ENCODE results near the gene LY9.

LY9 gene

DNA sequence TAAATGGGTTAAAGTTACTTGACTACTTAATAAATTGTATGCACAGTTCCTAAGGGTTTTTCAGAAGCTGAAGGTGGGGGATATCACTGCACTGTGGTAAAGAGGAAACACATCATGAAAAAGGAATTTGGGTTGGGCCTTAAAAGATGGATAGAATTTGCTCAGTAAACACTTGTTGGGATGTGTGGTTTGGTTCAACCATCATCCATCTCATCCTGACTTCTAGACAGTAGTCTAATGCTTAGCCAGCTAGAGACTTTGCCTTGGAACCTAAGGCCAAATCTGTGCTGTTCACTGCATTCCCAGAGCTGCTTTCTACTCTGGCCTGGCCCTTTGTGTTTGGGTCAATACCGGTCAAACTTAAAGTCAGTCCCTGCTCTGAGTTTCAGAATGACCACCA is 30.6 kb downstream of the LY9 start:
- no peak overlapping the region for H3K4me2 ChIP-seq (ENCODE audit: low read depth, low read length, poor library complexity, severe bottlenecking)
- no peaks in the 10 kb centered on the region for H3K27me3 ChIP-seq (ENCODE audit: insufficient read depth, low read length, poor library complexity, severe bottlenecking)
- no peaks in the 10 kb centered on the region for H3F3A ChIP-seq (ENCODE audit: low read depth)
- H3K9me3 ChIP-seq (ENCODE audit: insufficient read depth, low read depth, low read length), result no peaks in the 10 kb centered on the region
- H3K4me3 ChIP-seq (ENCODE audit: low read length, poor library complexity, severe bottlenecking), result no peak overlapping the region
- TF ChIP-seq EZH2phosphoT487 (IDR thresholded peaks at IDR 0.05; ENCODE audit: borderline replicate concordance), result no peak
- TF ChIP-seq CTCF (conservative IDR thresholded peaks at IDR 0.05; ENCODE audit: low read length), result no peak
- H2AFZ ChIP-seq (ENCODE audit: low read length), result no peak overlapping the region
- H3K4me1 ChIP-seq (ENCODE audit: insufficient read depth, low read length, poor library complexity, severe bottlenecking), result no peaks in the 10 kb centered on the region
- no peaks in the 10 kb centered on the region for H3K9me2 ChIP-seq (replicated peaks; ENCODE audit: low read depth, low read length)
- H3K9ac ChIP-seq (ENCODE audit: low read depth, low read length, poor library complexity, severe bottlenecking), result no peak overlapping the region
- no peaks in the 10 kb centered on the region for H3K79me2 ChIP-seq (ENCODE audit: insufficient read depth, low read length)
- no peaks in the 10 kb centered on the region for H4K20me1 ChIP-seq (ENCODE audit: insufficient read depth, low read length, poor library complexity, severe bottlenecking)
- peaks cover 32% of the 10 kb centered on the region; the same call in 1 of the 2 replicates for H3K36me3 ChIP-seq (ENCODE audit: insufficient read depth, low read length)

DNA sequence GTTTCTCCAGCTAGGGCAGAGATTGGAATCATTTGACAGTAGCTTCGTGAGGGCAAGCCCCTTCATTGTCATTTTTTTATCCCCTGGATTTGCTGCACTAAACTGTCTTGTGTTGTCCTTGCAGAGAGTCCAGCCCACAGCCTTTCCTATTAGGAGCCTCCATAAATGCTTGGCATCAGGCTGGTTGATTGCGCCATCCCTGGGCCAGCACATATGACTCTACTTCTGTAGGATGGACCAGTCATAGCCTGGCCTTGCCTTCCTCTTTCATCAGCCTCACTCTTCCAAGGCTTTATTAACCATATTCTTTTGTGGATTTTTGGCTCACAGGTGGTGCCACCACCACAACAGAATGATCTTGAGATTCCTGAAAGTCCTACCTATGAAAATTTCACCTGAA is 31.4 kb downstream of the LY9 start:
- no peaks in the 10 kb centered on the region for H3K9me3 ChIP-seq (ENCODE audit: insufficient read depth, low read depth, low read length)
- H3K9me2 ChIP-seq (replicated peaks; ENCODE audit: low read depth, low read length), result no peaks in the 10 kb centered on the region
- no peak for TF ChIP-seq CTCF (conservative IDR thresholded peaks at IDR 0.05; ENCODE audit: low read length)
- TF ChIP-seq EZH2phosphoT487 (IDR thresholded peaks at IDR 0.05; ENCODE audit: borderline replicate concordance), result no peak
- H3K79me2 ChIP-seq (ENCODE audit: insufficient read depth, low read length), result no peaks in the 10 kb centered on the region
- no peaks in the 10 kb centered on the region for H3F3A ChIP-seq (ENCODE audit: low read depth)
- H2AFZ ChIP-seq (ENCODE audit: low read length), result no peak overlapping the region
- H3K36me3 ChIP-seq (ENCODE audit: insufficient read depth, low read length), result peaks cover 41% of the 10 kb centered on the region; the same call in 1 of the 2 replicates
- H3K4me2 ChIP-seq (ENCODE audit: low read depth, low read length, poor library complexity, severe bottlenecking), result no peak overlapping the region
- H4K20me1 ChIP-seq (ENCODE audit: insufficient read depth, low read length, poor library complexity, severe bottlenecking), result no peaks in the 10 kb centered on the region
- H3K9ac ChIP-seq (ENCODE audit: low read depth, low read length, poor library complexity, severe bottlenecking), result no peak overlapping the region
- no peak overlapping the region for H3K4me3 ChIP-seq (ENCODE audit: low read length, poor library complexity, severe bottlenecking)
- no peaks in the 10 kb centered on the region for H3K27me3 ChIP-seq (ENCODE audit: insufficient read depth, low read length, poor library complexity, severe bottlenecking)
- no peaks in the 10 kb centered on the region for H3K4me1 ChIP-seq (ENCODE audit: insufficient read depth, low read length, poor library complexity, severe bottlenecking)

DNA sequence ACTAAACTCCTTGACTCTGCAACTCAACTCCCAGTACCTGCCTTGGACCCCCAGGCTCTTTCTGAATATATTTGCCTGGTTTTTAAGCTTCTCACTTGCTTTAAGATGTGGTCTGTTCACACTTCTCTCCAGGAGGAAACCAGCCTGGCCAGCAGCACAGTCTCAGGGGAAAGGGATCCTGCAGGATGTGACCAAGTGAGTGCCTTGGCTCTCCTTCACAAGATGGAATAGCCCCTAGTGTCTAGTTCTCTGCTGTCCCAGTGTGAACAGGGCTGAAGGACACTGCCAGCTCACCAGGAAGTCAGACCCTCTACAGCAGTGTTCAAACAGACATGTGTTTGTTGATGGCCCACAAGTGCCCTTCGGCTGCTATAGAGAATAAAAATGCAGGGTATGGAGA is 33.8 kb downstream of the LY9 start:
- Histone ChIP-seq H2AFZ (ENCODE audit: low read length) (no peak overlapping the region), H3K9me3 (ENCODE audit: insufficient read depth, low read depth, low read length) (no peaks in the 10 kb centered on the region), H4K20me1 (ENCODE audit: insufficient read depth, low read length, poor library complexity, severe bottlenecking) (no peaks in the 10 kb centered on the region), H3K9ac (ENCODE audit: low read depth, low read length, poor library complexity, severe bottlenecking) (no peak overlapping the region), H3K4me3 (ENCODE audit: low read length, poor library complexity, severe bottlenecking) (no peak overlapping the region), H3K36me3 (ENCODE audit: insufficient read depth, low read length) (peaks cover 63% of the 10 kb centered on the region; the same call in 1 of the 2 replicates), H3K27me3 (ENCODE audit: insufficient read depth, low read length, poor library complexity, severe bottlenecking) (no peaks in the 10 kb centered on the region), H3K9me2 (replicated peaks; ENCODE audit: low read depth, low read length) (no peaks in the 10 kb centered on the region), H3F3A (ENCODE audit: low read depth) (no peaks in the 10 kb centered on the region), H3K4me1 (ENCODE audit: insufficient read depth, low read length, poor library complexity, severe bottlenecking) (no peaks in the 10 kb centered on the region), H3K4me2 (ENCODE audit: low read depth, low read length, poor library complexity, severe bottlenecking) (no peak overlapping the region), H3K79me2 (ENCODE audit: insufficient read depth, low read length) (no peaks in the 10 kb centered on the region)
- TF ChIP-seq EZH2phosphoT487 (IDR thresholded peaks at IDR 0.05; ENCODE audit: borderline replicate concordance) (no peak), CTCF (conservative IDR thresholded peaks at IDR 0.05; ENCODE audit: low read length) (no peak)

All from Loucy (cell line).